Dedifferentiated amniotic fluid mesenchymal stem cell (primary cell): ENCODE measurements around the gene TGFBR3.

Source experiments
- DNase-seq: peaks from one replicate; pipeline ENCODE4 v3.0.0-alpha.2; 2016; ENCODE audit errors: extremely low spot score

TGFBR3 gene

GRCh38 chr1:91885716-91886506 lies at the start of gene TGFBR3:
TSS of gene TGFBR3 (minus strand) at chr1:91886151. CDS start at chr1:91861531, 24,620 bp downstream.
- peak; percentile 84 for DNase-seq

- DNase-seq: no peak
These were observed 43.3 kb upstream of the TGFBR3 start for GRCh38 chr1:91929250-91929649.

GRCh38 chr1:91928026-91928425 lies 42.1 kb upstream of the TGFBR3 start:
- no peak for DNase-seq

GRCh38 chr1:91925644-91926435 lies 39.9 kb upstream of the TGFBR3 start:
- no peak for DNase-seq

DNA sequence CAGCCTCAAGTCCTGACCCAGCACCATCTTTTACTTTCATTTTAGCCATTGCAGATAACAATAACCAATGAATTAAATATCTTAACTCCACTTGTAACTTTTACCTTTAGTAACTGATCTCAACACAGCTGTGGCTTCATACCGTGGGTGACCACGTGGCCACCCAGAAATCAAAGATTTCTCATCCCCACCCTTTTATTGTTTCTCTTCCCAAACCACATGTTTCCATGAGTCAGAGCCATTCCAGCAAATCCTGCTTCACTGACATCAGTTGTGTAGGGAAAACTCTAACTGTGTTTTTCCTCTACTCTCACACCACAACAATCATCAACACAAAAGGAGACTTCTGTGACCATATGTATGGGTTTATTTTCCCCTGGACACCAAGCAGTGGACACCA lies 38.2 kb upstream of the TGFBR3 start:
- DNase-seq: peak; percentile 65

- DNase-seq: no peak
These were observed 34.0 kb upstream of the TGFBR3 start for GRCh38 chr1:91919962-91920361.

DNA sequence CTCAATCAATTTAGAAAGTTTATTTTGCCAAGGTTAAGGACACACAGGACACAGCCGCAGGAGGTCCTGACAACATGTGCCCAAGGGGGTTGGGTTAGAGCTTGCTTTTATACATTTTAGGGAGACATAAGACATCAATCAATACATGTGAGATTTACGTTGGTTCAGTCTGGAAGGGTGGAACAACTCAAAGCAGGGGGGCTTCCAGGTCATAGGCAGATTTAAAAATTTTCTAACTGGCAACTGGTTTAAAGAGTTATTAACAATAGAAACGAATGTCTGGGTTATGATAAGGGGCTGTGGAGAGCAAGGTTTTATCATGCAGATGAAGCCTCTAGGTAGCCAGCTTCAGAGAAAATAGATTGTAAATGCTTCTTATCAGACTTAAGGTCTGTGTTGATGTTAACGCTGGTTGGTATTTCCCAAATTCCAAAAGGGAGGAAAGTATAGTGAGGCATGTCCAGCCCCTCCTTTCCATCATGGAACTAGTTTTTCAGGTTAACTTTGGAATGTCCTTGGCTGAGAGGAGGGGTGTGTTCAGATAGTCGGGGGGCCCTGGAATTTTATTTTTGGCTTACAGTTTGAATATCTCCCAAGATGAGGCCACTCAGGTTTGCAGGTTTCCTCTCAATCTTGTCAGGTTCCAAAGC lies 31.0 kb upstream of the TGFBR3 start:
- no peak for DNase-seq

GRCh38 chr1:91916046-91916445 lies 30.1 kb upstream of the TGFBR3 start:
- no peak for DNase-seq

DNA sequence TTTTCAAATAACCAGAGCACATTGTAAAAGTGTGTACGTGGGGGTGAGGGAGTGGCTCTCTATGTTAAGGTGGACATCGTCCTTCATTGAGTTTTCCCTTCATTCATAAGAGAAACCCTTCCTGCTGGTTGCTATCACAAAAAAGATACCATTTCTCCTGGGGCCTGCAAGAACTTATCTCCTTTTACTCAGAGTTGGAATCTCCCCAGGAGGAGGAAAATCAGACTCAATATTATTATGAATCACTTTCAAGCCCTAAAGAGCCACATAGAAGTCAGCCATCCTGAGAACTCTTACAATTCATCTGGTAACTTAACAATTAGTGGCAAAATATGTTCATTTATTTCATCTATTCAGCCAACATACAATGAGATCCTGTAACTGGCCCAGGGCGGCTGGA lies 27.1 kb upstream of the TGFBR3 start:
- DNase-seq: no peak

DNA sequence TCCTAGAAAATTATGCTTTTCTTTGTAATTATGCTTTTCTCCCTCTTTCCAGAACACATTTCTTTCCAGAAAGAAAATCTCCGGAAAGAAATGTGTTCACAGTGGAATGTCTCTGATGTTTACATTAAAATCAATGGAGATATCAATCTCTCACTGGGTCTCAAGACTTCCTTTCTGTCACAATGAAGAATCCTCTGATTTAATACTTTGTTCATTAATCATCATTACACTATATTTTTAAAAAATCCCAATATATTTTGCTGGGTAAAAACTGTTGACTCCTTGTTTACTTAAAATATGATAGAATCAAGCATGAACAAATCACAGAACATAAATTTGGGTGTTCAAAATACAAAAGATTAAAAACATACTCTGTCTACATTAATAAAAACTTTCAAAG lies 26.3 kb upstream of the TGFBR3 start:
- DNase-seq: no peak

- peak; percentile 49 for DNase-seq
These were observed 15.3 kb upstream of the TGFBR3 start for GRCh38 chr1:91901231-91901630.

- DNase-seq: peak; percentile 77
These were observed 14.6 kb upstream of the TGFBR3 start for GRCh38 chr1:91900562-91900961.

- no peak for DNase-seq
These were observed 11.1 kb upstream of the TGFBR3 start for GRCh38 chr1:91897016-91897415.

GRCh38 chr1:91895832-91896556 lies 10.0 kb upstream of the TGFBR3 start:
- no peak for DNase-seq

- DNase-seq: peak; percentile 57
These were observed 8.2 kb upstream of the TGFBR3 start for GRCh38 chr1:91894036-91894761.

GRCh38 chr1:91891969-91892368 lies 6.0 kb upstream of the TGFBR3 start:
- no peak for DNase-seq

DNA sequence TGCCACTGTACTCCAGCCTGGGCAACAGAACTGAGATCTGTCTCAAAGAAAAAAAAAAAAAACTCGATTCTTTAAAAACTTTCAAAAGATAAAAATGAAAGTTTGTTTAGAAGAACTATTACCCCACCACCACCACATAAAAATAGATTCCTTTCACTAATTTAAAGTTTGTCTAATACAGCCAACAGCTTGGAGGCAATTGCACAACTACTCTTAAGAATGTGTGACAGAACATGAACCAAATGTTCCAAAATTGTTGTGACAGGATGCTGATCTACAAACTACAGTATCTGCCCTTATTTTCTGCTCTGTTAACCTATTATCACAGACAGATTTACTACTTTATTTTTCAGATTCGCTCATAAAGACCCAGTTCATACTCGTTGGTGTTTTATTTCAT lies 5.5 kb upstream of the TGFBR3 start:
- DNase-seq: peak; percentile 36

DNA sequence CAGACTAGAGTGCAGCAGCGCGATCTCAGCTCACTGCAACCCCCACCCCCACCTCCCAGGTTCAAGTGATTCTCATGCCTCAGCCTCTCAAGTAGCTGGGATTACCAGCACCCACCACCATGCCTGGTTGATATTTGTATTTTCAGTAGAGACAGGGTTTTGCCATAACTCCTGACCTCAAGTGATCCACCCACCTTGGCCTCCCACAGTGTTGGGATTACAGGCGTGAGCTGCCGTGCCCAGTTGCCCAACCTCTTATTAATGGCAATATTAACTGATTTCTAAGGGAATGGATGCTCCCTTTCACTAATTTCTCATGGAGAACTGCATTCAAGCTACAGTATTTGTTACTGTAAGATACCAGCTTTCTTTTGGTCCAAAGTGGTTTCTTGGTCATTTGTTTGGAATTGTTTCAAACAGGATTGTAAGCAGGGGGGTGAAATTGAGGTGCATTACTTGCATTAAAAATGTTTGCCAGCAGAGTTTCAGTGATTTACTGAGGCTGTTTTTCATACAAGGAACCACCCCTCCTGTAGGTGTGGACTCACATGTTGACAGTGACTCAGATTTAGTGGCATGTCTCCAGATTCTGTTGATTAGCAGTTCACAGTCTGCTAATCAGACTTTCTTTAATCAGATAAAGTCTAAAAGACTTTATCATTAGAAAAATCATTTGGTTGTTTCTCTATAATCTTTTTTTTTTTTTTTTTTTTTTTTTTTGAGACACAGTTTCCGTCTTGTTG lies 3.9 kb upstream of the TGFBR3 start:
- DNase-seq: no peak

GRCh38 chr1:91885213-91885715 lies 687 bp downstream of the TGFBR3 start:
- DNase-seq: peak; percentile 27
